Activated CD4-positive, alpha-beta T cell treated with anti-CD3 and anti-CD28 coated beads, Interleukin-2, amount 50 U/mL, for 4 hours (primary cell): ENCODE data around the gene ELL2.
"Not testable (repeated sequence)": the region's sequence is repeated elsewhere in the genome, so short reads cannot be mapped to it uniquely, and the experiment has no call there.

Experiments
- DNase-seq, 2 experiments: peaks; one replicate each; pipeline ENCODE4 v3.0.0-alpha.2; 2020

The ELL2 gene

GRCh38 chr5:95927927-95928723 lies 33.5 kb downstream of the ELL2 start:
- DNase-seq = no peak

- DNase-seq = not testable (repeated sequence)
These were observed 34.4 kb downstream of the ELL2 start for GRCh38 chr5:95927300-95927699.

GRCh38 chr5:95925939-95926338 lies 35.7 kb downstream of the ELL2 start:
- DNase-seq = no peak

GRCh38 chr5:95925378-95925744 lies 36.3 kb downstream of the ELL2 start:
- no peak for DNase-seq

GRCh38 chr5:95924720-95925377 lies 36.8 kb downstream of the ELL2 start:
- no peak for DNase-seq

- DNase-seq = no peak
These were observed 37.6 kb downstream of the ELL2 start for GRCh38 chr5:95923918-95924544.

- DNase-seq = no peak
These were observed 38.9 kb downstream of the ELL2 start for GRCh38 chr5:95922798-95923197.

- no peak for DNase-seq
These were observed 40.1 kb downstream of the ELL2 start for GRCh38 chr5:95921501-95921900.

GRCh38 chr5:95920822-95921221 lies 40.8 kb downstream of the ELL2 start:
- DNase-seq = no peak

- no peak for DNase-seq
These were observed 42.0 kb downstream of the ELL2 start for GRCh38 chr5:95919658-95920057.

- DNase-seq = no peak
These were observed 43.1 kb downstream of the ELL2 start for GRCh38 chr5:95918421-95919006.

- no peak for DNase-seq
These were observed 44.4 kb downstream of the ELL2 start for GRCh38 chr5:95917207-95917606.

- no peak for DNase-seq
These were observed 45.0 kb downstream of the ELL2 start for GRCh38 chr5:95916687-95917085.

GRCh38 chr5:95915999-95916686 lies 45.5 kb downstream of the ELL2 start:
- DNase-seq = no peak

- no peak for DNase-seq
These were observed 48.0 kb downstream of the ELL2 start for GRCh38 chr5:95913663-95914062.

GRCh38 chr5:95912029-95912428 lies 49.6 kb downstream of the ELL2 start:
- no peak for DNase-seq

- no peak for DNase-seq
These were observed 51.1 kb downstream of the ELL2 start for GRCh38 chr5:95910521-95910920.

GRCh38 chr5:95909738-95910137 lies 51.9 kb downstream of the ELL2 start:
- no peak for DNase-seq

GRCh38 chr5:95908799-95909198 lies 52.9 kb downstream of the ELL2 start:
- no peak for DNase-seq

- no peak for DNase-seq
These were observed 53.6 kb downstream of the ELL2 start for GRCh38 chr5:95907740-95908706.

GRCh38 chr5:95907067-95907705 lies 54.5 kb downstream of the ELL2 start:
- DNase-seq = no peak
